Spleen (tissue), 11 donors: ENCODE results near the gene PDXDC1. TPM values are rescaled to one million over a fixed set of nuclear protein-coding genes. Genes with fewer than 3 reads are reported as not detected.

ENCODE experiments used
- DNase-seq: peaks from one replicate; pipeline ENCODE4 v3.0.0-alpha.2; 2020
- H3K27ac ChIP-seq, 8 donors: fragments of 200-600 bp; sonication (generic) in 7 of 8; 1 replicate in 4 of 8; 2 replicates in 4 of 8; pipeline versions ENCODE4 v1.5.0 to v1.8.0; 2016 to 2021; ENCODE audit warnings: inconsistent platforms in 4 of 8, mild to moderate bottlenecking in 4 of 8, moderate library complexity in 1 of 8
- H3K27me3 ChIP-seq, 7 donors: fragments of 200-600 bp; sonication (generic) in 6 of 7; replicated peaks in 1 of 7; 1 replicate in 4 of 7; 2 replicates in 3 of 7; pipeline versions ENCODE4 v1.5.0 to v1.8.0; 2016 to 2021; ENCODE audit warnings: inconsistent platforms in 3 of 7, mild to moderate bottlenecking in 1 of 7
- H3K36me3 ChIP-seq, 6 donors: fragments of 200-600 bp; sonication (generic) in 5 of 6; 1 replicate in 4 of 6; 2 replicates in 2 of 6; pipeline versions ENCODE4 v1.5.0 to v1.8.0; 2016 to 2021; ENCODE audit warnings: inconsistent platforms in 2 of 6
- H3K4me1 ChIP-seq, 6 donors: fragments of 200-600 bp; sonication (generic) in 5 of 6; 1 replicate in 3 of 6; 2 replicates in 3 of 6; pipeline versions ENCODE4 v1.5.0 to v1.8.0; 2016 to 2021; ENCODE audit warnings: inconsistent platforms in 3 of 6
- H3K4me3 ChIP-seq, 8 donors: fragments of 200-600 bp; sonication (generic) in 7 of 8; 1 replicate in 4 of 8; 2 replicates in 4 of 8; pipeline versions ENCODE4 v1.5.0 to v1.8.0; 2016 to 2021; ENCODE audit warnings: inconsistent platforms in 4 of 8, mild to moderate bottlenecking in 4 of 8, moderate library complexity in 2 of 8
- H3K9me3 ChIP-seq, 8 donors: fragments of 200-600 bp; sonication (generic) in 7 of 8; 1 replicate in 4 of 8; 2 replicates in 4 of 8; pipeline versions ENCODE4 v1.5.0 to v1.8.0; 2016 to 2021; ENCODE audit warnings: inconsistent platforms in 4 of 8
- POLR2A ChIP-seq, 3 donors: fragments of 450-650 bp; IDR thresholded peaks; one replicate each; pipeline ENCODE4 v1.5.1; 2017; ENCODE audit warnings: antibody characterized with exemption in 3 of 3, mild to moderate bottlenecking in 1 of 3
- POLR2AphosphoS5 ChIP-seq, 3 donors: sonication (generic); formaldehyde crosslinking; IDR thresholded peaks; one replicate each; pipeline ENCODE4 v1.5.1; 2017; ENCODE audit warnings: antibody characterized with exemption in 3 of 3
- WGBS, 5 donors: extraction: QIAGEN DNeasy Blood & Tissue Kit in 3 of 5; methylation state at CpG; one replicate each; pipeline versions ENCODE4 v1.1.5 to v1.1.7; 2013 to 2018; 5-methylcytosine and 5-hydroxymethylcytosine counted together
- intact Hi-C: fragments of 100-400 bp; cut with DNase I; formaldehyde crosslinking; loops from one replicate; pipeline ENCODE4 v1.15.0; 2023; ENCODE audit warnings: low total_unique reads
- polyA plus RNA-seq, 3 donors: library from polyadenylated mRNA; stranded (reverse); fragments of 200-250 nt; gene quantifications; one replicate each; pipeline ENCODE4 v1.2.1, GENCODE V29; 2013
- total RNA-seq, 7 donors: library from RNA; depleted of rRNA in 3 of 7; stranded (reverse); fragments of >200 nt in 3 of 7; fragmentation: NEBNext Ultra II Directional in 4 of 7; extraction: Animal tissue kit (Norgen Biotek cat#: 25700) in 4 of 7; gene quantifications; one replicate each; pipeline versions ENCODE4 v1.1.0 to v1.2.1, GENCODE V29; 2016 to 2021
- TF ChIP-seq, protein P1 (sequence below), 11 experiments: fragments of 200-600 bp in 7 of 11; fragments of 450-650 bp in 4 of 11; sonication (generic) in 4 of 11; IDR thresholded peaks in 8 of 11; conservative IDR thresholded peaks in 3 of 11; 1 replicate in 7 of 11; 2 replicates in 4 of 11; pipeline versions ENCODE4 v1.4.0 to v1.8.0; 2016 to 2021; ENCODE audit warnings: antibody characterized with exemption in 11 of 11, inconsistent platforms in 4 of 11, mild to moderate bottlenecking in 1 of 11
- donor health status: healthy with polysubstance abuse.
- donor health status: DM: no; HTN: no; CAD: no; lungs with moderate emphysema.
- donor health status: DM: no; HTN: no; CAD: no.
- donor health status: Bipolar disorder and iron deficiency.
- donor health status: healthy.
- donor health status: DM: no; HTN: no; CAD: no.
- donor health status: DM: yes; HTN: yes; CAD: no.

PDXDC1 gene
- total and polyA plus RNA-seq, 10 donors = 17.7 to 80.7 (median 62.8) TPM

- 63 to 91% (median 78%) methylated on average over 8 of the region's 8 CpGs for WGBS, 5 donors
- Histone ChIP-seq H3K36me3 (peaks cover 0 to 100% (median 71%) of the 10 kb centered on the region in 6 donors), H3K4me1 (peaks cover 0 to 53% (median 23%) of the 10 kb centered on the region in 6 donors), H3K27me3 (no peaks in the 10 kb centered on the region), H3K27ac (peak overlapping the region in 5 of 8 donors; percentile 0 to 65 (median 38)), H3K4me3 (no peak overlapping the region), H3K9me3 (no peaks in the 10 kb centered on the region)
- TF ChIP-seq POLR2AphosphoS5 (IDR thresholded peaks at IDR 0.05) (no peak), POLR2A (IDR thresholded peaks at IDR 0.05) (no peak)
- TF ChIP-seq, protein P1, sequence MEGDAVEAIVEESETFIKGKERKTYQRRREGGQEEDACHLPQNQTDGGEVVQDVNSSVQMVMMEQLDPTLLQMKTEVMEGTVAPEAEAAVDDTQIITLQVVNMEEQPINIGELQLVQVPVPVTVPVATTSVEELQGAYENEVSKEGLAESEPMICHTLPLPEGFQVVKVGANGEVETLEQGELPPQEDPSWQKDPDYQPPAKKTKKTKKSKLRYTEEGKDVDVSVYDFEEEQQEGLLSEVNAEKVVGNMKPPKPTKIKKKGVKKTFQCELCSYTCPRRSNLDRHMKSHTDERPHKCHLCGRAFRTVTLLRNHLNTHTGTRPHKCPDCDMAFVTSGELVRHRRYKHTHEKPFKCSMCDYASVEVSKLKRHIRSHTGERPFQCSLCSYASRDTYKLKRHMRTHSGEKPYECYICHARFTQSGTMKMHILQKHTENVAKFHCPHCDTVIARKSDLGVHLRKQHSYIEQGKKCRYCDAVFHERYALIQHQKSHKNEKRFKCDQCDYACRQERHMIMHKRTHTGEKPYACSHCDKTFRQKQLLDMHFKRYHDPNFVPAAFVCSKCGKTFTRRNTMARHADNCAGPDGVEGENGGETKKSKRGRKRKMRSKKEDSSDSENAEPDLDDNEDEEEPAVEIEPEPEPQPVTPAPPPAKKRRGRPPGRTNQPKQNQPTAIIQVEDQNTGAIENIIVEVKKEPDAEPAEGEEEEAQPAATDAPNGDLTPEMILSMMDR (IDR thresholded peaks at IDR 0.05 in 8 of 11, conservative IDR thresholded peaks at IDR 0.05 in 3 of 11) = no peak
- intact Hi-C loops = no loop called here
- DNase-seq = no peak
Observed at GRCh38 chr16:15031586-15031985, 56.8 kb downstream of the PDXDC1 start.

GRCh38 chr16:15032547-15033308 is 57.9 kb downstream of the PDXDC1 start:
- intact Hi-C loops = no loop called here
- Histone ChIP-seq H3K4me1 (peaks cover 0 to 53% (median 23%) of the 10 kb centered on the region in 6 donors), H3K27ac (peak overlapping the region in 3 of 8 donors; percentile 38 to 78 (median 65)), H3K27me3 (no peaks in the 10 kb centered on the region), H3K4me3 (no peak overlapping the region), H3K9me3 (no peaks in the 10 kb centered on the region), H3K36me3 (peaks cover 0 to 100% (median 80%) of the 10 kb centered on the region in 6 donors)
- TF ChIP-seq, protein P1 (IDR thresholded peaks at IDR 0.05 in 8 of 11, conservative IDR thresholded peaks at IDR 0.05 in 3 of 11) = no peak
- no peak for TF ChIP-seq POLR2AphosphoS5 (IDR thresholded peaks at IDR 0.05)
- no peak for TF ChIP-seq POLR2A (IDR thresholded peaks at IDR 0.05)
- 85 to 89% (median 87%) methylated on average over 13 of the region's 13 CpGs for WGBS, 5 donors
- DNase-seq = no peak

GRCh38 chr16:15033309-15033707 is 58.5 kb downstream of the PDXDC1 start:
- H3K9me3 ChIP-seq = no peaks in the 10 kb centered on the region
- peak overlapping the region in 2 of 8 donors; percentile 29 to 78 for H3K27ac ChIP-seq
- H3K27me3 ChIP-seq = no peaks in the 10 kb centered on the region
- H3K4me3 ChIP-seq = no peak overlapping the region
- TF ChIP-seq, protein P1 (IDR thresholded peaks at IDR 0.05 in 8 of 11, conservative IDR thresholded peaks at IDR 0.05 in 3 of 11) = no peak
- TF ChIP-seq POLR2A (IDR thresholded peaks at IDR 0.05) (no peak), POLR2AphosphoS5 (IDR thresholded peaks at IDR 0.05) (peak in 2 of 3 donors; percentile 15 to 18)
- WGBS, 5 donors = 83 to 93% (median 86%) methylated on average over 12 to 14 of the region's 14 CpGs
- DNase-seq = no peak
- H3K36me3 ChIP-seq = peaks cover 0 to 100% (median 84%) of the 10 kb centered on the region in 6 donors
- H3K4me1 ChIP-seq = peaks cover 0 to 53% (median 23%) of the 10 kb centered on the region in 6 donors
- intact Hi-C loops = no loop called here
